ENCODE measurements around the gene CASP9.

The CASP9 gene

DNA sequence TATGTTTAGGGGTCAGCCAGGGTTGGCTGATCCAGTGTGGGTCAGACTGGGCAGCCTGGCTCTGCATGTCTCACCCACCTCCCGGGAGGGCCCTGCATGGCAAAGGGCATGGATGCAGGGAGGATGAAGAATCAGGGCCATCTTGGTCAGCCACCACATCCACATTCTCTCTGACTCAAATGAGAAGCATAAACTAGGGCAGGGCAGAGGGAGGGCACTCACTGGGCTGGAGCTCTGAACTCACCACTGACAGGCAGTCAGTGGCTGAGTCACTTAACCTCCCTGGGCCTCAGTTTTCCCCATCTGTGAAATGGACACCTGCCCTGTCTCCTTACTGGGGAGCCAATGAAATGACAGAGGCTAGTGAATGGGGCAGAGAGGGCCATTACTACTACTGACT is 71.8 kb downstream of the CASP9 start:
- no peak overlapping the region for H3K4me3 ChIP-seq (ENCODE audit: low read length)
- H3K36me3 ChIP-seq (ENCODE audit: insufficient read depth, low read length) = no peaks in the 10 kb centered on the region
- H3K9me3 ChIP-seq (ENCODE audit: low read length) = no peaks in the 10 kb centered on the region
- H3K4me1 ChIP-seq (ENCODE audit: insufficient read depth, low read length) = no peaks in the 10 kb centered on the region
- no peak overlapping the region for H2AFZ ChIP-seq (ENCODE audit: low read depth, low read length)
- peaks cover 4% of the 10 kb centered on the region for H3K27me3 ChIP-seq (ENCODE audit: insufficient read depth, low read length)

- Histone ChIP-seq H3K9me3 (ENCODE audit: low read length) (no peaks in the 10 kb centered on the region), H2AFZ (ENCODE audit: low read depth, low read length) (no peak overlapping the region), H3K4me3 (ENCODE audit: low read length) (no peak overlapping the region), H3K36me3 (ENCODE audit: insufficient read depth, low read length) (no peaks in the 10 kb centered on the region), H3K4me1 (ENCODE audit: insufficient read depth, low read length) (no peaks in the 10 kb centered on the region), H3K27me3 (ENCODE audit: insufficient read depth, low read length) (no peaks in the 10 kb centered on the region)
These were observed 72.8 kb downstream of the CASP9 start for GRCh38 chr1:15451014-15451722.

DNA sequence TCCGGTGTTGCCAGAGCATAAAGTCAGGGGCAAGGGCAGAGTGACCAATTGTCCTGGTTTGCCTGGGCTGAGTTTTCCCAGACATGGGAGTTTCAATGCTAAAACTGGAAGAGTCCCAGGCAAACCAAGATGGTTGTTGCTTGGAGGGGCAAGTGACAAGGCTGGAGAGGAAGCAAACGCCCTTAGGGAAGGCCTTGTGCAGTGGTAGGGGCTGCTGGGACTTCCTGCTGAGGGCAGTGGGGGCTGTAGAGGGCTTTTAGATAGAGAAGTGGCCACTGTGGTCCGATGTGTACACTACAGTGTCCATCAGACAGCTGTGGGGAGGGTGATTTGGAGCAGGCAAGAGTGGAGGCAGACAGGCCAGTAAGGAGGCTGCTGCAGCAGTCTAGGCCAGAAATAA is 74.4 kb downstream of the CASP9 start:
- H2AFZ ChIP-seq (ENCODE audit: low read depth, low read length) = no peak overlapping the region
- no peak overlapping the region for H3K4me3 ChIP-seq (ENCODE audit: low read length)
- no peaks in the 10 kb centered on the region for H3K36me3 ChIP-seq (ENCODE audit: insufficient read depth, low read length)
- H3K9me3 ChIP-seq (ENCODE audit: low read length) = no peaks in the 10 kb centered on the region
- no peaks in the 10 kb centered on the region for H3K4me1 ChIP-seq (ENCODE audit: insufficient read depth, low read length)
- H3K27me3 ChIP-seq (ENCODE audit: insufficient read depth, low read length) = no peaks in the 10 kb centered on the region

- H3K36me3 ChIP-seq (ENCODE audit: insufficient read depth, low read length) = no peaks in the 10 kb centered on the region
- no peaks in the 10 kb centered on the region for H3K4me1 ChIP-seq (ENCODE audit: insufficient read depth, low read length)
- H3K27me3 ChIP-seq (ENCODE audit: insufficient read depth, low read length) = no peaks in the 10 kb centered on the region
- no peaks in the 10 kb centered on the region for H3K9me3 ChIP-seq (ENCODE audit: low read length)
- no peak overlapping the region for H3K4me3 ChIP-seq (ENCODE audit: low read length)
- no peak overlapping the region for H2AFZ ChIP-seq (ENCODE audit: low read depth, low read length)
These were observed 75.0 kb downstream of the CASP9 start for GRCh38 chr1:15448877-15449462.

- no peaks in the 10 kb centered on the region for H3K4me1 ChIP-seq (ENCODE audit: insufficient read depth, low read length)
- no peak overlapping the region for H2AFZ ChIP-seq (ENCODE audit: low read depth, low read length)
- H3K36me3 ChIP-seq (ENCODE audit: insufficient read depth, low read length) = no peaks in the 10 kb centered on the region
- H3K4me3 ChIP-seq (ENCODE audit: low read length) = no peak overlapping the region
- H3K9me3 ChIP-seq (ENCODE audit: low read length) = no peaks in the 10 kb centered on the region
- no peaks in the 10 kb centered on the region for H3K27me3 ChIP-seq (ENCODE audit: insufficient read depth, low read length)
These were observed 77.8 kb downstream of the CASP9 start for GRCh38 chr1:15446212-15446611.

GRCh38 chr1:15445390-15446122 is 78.5 kb downstream of the CASP9 start:
- no peaks in the 10 kb centered on the region for H3K4me1 ChIP-seq (ENCODE audit: insufficient read depth, low read length)
- no peaks in the 10 kb centered on the region for H3K27me3 ChIP-seq (ENCODE audit: insufficient read depth, low read length)
- H2AFZ ChIP-seq (ENCODE audit: low read depth, low read length) = no peak overlapping the region
- H3K4me3 ChIP-seq (ENCODE audit: low read length) = no peak overlapping the region
- no peaks in the 10 kb centered on the region for H3K9me3 ChIP-seq (ENCODE audit: low read length)
- no peaks in the 10 kb centered on the region for H3K36me3 ChIP-seq (ENCODE audit: insufficient read depth, low read length)

GRCh38 chr1:15444468-15445389 is 79.3 kb downstream of the CASP9 start:
- no peaks in the 10 kb centered on the region for H3K27me3 ChIP-seq (ENCODE audit: insufficient read depth, low read length)
- H3K36me3 ChIP-seq (ENCODE audit: insufficient read depth, low read length) = no peaks in the 10 kb centered on the region
- H2AFZ ChIP-seq (ENCODE audit: low read depth, low read length) = no peak overlapping the region
- no peaks in the 10 kb centered on the region for H3K9me3 ChIP-seq (ENCODE audit: low read length)
- no peaks in the 10 kb centered on the region for H3K4me1 ChIP-seq (ENCODE audit: insufficient read depth, low read length)
- H3K4me3 ChIP-seq (ENCODE audit: low read length) = no peak overlapping the region

GRCh38 chr1:15443281-15443680 is 80.7 kb downstream of the CASP9 start:
- no peaks in the 10 kb centered on the region for H3K9me3 ChIP-seq (ENCODE audit: low read length)
- H3K27me3 ChIP-seq (ENCODE audit: insufficient read depth, low read length) = peaks cover under 1% of the 10 kb centered on the region
- no peak overlapping the region for H3K4me3 ChIP-seq (ENCODE audit: low read length)
- no peaks in the 10 kb centered on the region for H3K4me1 ChIP-seq (ENCODE audit: insufficient read depth, low read length)
- H2AFZ ChIP-seq (ENCODE audit: low read depth, low read length) = no peak overlapping the region
- no peaks in the 10 kb centered on the region for H3K36me3 ChIP-seq (ENCODE audit: insufficient read depth, low read length)

DNA sequence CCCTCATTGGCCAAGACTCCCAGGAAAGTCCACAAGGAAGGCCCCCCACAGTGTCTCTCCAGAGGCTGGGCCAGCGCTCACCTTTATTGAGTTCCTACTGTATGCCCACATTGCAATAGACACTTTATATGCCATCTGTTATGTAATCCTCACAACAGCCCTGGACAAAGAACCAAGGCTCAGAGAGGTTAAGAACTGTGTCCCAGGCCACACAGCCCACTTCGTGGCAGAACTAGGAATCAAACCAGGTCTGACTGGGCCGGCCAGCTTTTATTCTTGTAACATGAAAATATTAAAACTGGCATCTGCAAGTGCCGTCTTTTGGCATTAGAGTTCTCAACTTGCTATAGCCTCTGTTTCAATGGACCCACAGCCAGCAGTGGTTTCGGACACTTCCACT is 81.3 kb downstream of the CASP9 start:
- Histone ChIP-seq H2AFZ (ENCODE audit: low read depth, low read length) (no peak overlapping the region), H3K4me3 (ENCODE audit: low read length) (no peak overlapping the region), H3K36me3 (ENCODE audit: insufficient read depth, low read length) (no peaks in the 10 kb centered on the region), H3K27me3 (ENCODE audit: insufficient read depth, low read length) (peaks cover 2% of the 10 kb centered on the region), H3K9me3 (ENCODE audit: low read length) (no peaks in the 10 kb centered on the region), H3K4me1 (ENCODE audit: insufficient read depth, low read length) (no peaks in the 10 kb centered on the region)

- Histone ChIP-seq H3K4me3 (ENCODE audit: low read length) (no peak overlapping the region), H2AFZ (ENCODE audit: low read depth, low read length) (no peak overlapping the region), H3K27me3 (ENCODE audit: insufficient read depth, low read length) (peaks cover 2% of the 10 kb centered on the region), H3K9me3 (ENCODE audit: low read length) (no peaks in the 10 kb centered on the region), H3K36me3 (ENCODE audit: insufficient read depth, low read length) (no peaks in the 10 kb centered on the region), H3K4me1 (ENCODE audit: insufficient read depth, low read length) (no peaks in the 10 kb centered on the region)
These were observed 81.9 kb downstream of the CASP9 start for GRCh38 chr1:15442119-15442518.
